Measurements from ENCODE around the gene GATB.

Gene GATB

DNA sequence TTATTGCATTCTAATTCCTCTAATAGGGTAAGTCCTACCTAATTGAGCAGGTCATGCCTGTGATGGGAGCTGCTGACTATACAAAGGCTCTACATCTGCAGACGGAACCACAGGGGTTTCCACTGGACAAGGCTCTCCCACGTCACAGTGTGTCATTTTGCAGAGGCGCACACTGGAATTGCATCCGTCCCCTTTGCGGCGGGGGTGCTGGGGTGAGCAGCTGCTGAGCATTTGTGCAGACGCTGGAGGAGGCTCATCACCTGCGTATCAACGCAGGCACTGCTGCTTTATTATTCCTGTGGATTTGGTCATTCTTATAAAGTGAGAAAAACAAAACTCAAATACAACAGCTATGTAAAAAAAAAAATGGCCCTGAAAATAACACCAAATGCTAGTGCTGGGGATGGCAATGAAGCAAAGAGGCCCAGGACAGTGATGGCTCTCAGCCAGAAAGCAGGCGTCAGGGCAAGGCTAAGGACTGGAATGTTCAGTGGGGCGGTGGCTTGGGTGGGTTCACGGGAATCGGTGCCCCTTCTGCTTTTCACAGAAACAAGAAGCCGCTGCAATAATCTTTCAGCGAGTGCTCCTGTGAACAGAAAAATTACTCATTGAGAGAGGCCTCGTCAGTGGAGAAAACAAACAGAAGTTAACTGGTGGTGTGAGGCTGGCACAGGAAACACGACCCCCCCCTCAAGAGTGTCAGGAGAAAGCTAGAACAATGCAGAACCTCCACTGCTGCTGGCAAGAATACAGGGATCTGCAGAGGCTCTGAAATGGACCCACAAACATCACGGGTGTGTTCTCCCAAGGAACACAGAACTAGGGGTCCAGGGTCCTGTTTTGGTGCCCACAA is 67.8 kb downstream of the GATB start:
- no peak for DNase-seq

DNA sequence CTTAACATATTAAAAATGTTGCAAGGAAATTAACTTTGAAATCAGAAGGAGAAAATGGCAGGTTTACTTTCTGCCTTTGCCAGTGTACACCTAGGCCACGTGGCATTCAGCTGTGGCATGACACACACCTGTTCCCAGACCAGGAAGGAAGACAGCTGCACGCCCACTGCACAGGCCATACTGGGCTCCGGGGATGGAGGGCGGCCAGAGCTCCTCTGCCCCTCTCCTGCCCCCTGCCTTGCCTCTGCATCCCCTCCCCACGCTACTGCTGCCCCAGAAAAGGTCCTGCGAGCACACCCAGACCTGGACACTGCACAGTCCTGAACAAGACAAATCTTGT is 68.4 kb downstream of the GATB start:
- no peak for DNase-seq

DNA sequence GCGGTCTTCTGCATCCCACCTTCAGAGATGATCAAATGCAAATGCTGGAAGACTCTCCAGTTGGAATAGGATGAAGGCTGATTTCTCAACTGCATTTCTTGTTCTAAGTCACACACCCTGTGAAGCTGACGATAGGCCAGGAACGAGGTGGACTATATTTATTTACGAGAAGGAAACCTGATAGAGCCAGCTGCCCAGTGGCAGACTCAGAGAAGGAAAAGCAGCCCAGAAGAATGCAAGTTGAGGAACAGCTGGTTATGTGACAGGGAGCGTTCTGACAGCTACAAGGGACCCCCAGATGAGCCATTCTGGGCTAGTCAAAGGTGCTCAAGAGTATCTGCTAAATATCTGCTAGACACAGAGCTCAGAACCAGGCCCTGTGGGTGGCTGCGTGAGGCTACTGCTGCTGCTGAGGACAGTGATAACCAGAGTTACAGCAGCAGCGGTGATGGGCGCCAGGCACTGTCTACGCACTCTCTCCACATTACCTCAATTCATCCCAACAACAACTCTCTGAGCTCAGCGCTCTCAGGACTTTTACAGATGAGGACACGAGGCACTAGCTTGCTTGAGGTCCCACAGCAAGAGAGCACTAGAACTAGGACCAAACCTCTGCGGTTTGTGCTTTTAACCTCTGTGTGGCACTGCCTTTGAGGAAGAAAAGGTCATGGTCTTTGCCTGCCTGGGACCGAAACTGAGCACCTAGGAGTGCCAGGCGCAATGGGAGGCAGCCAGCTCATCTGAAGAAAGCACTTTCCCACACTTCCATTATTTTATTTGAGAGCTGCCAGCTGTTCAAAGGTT is 69.0 kb downstream of the GATB start:
- DNase-seq, result no peak

DNA sequence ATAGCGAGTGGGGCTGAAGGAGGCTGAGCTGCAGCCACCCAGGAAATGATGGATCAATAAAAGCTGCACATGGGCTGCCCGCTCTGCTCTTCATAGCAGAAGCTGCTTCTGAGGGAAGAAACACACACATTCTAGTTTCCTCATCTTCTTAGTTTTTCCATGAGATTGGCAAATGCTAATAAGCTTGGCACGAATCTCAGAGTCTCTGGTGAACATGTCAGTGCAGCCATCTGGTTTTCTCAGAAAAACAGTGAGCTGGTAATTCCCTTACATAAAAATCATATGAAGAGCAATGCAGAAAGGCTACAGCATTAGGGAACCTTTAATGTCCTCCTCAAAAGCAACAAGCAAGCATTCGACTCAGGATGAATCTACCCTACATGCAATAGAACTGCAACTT is 69.9 kb downstream of the GATB start:
- no peak for DNase-seq

DNA sequence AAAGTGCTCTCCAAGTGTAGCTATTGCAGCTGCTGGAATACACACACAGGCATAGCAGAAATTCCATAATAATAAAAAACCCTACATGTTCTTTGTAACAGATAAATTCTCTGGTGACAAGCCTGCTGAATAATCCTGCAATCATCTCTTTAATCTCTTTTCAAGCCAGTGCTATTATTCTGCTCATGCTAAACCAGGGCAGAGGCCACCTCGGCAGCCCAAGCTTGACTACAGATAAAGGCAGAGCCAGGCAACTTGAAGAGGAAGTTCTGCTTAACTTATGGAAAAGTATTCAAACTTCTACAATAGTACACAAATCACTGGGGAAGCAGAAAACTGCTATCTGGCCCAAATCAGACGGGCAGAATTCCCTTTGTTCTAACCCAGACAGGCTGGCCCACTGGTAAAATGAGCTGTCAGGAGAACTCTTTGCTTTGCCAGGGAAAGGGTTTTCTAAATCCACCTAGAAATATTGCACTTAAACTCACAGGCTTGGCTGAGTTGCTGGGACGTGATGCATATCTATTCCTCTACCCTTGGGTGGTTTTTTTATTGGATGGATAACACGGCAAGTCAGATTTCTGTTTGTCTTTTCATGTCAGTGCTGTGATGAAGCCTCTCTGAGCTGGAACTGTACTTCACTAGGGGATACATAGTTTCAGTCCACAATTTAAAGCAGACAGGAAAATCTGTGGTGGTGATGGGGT is 70.5 kb downstream of the GATB start:
- DNase-seq, result no peak

DNA sequence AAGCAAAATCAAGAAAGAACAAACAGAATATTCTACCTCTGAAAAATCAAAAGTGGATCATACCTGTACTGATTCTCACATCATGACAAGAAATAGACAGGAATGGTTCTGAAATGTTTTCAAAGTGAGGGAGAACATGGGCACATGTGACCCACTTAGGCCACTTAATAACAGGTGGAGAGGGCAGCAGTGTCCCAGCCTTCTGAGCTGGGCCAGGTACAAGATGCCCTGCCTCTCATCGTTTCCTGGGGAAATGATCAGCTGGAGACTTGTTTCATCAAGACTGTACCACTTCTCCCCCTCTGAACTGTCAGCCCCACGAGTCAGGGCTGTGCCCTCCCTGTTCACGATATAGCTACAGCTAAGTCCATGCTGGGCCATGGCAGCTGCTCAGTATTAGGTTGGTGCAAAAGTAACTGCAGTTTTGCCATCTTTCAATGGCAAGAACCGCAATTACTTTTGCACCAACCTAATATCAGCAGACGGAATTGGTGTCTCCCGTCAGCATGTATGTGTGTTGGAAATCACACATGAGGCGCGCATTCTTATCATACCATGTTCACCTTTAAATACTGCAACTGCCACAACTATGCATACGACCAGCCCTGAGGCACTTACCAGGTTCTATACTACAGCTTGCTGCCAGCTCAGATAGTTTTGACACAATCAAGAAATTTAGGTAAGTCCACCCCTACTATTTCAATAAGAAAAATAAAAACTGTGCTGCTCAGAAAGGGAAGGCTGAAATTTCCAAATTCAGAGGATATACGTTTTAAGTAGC is 71.4 kb downstream of the GATB start:
- DNase-seq, result no peak

DNA sequence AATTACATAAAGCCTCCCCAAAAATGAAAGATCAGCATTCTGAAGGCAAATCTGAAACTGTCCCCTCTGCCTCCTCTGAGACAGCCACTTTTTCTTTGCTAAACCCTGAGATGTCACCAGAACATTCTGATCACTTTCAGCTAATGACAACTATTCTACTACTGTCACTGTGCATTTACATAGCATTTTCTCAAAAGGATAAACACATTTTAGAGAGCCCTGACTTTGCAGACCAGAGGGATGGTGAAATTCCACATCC is 72.1 kb downstream of the GATB start:
- no peak for DNase-seq

DNA sequence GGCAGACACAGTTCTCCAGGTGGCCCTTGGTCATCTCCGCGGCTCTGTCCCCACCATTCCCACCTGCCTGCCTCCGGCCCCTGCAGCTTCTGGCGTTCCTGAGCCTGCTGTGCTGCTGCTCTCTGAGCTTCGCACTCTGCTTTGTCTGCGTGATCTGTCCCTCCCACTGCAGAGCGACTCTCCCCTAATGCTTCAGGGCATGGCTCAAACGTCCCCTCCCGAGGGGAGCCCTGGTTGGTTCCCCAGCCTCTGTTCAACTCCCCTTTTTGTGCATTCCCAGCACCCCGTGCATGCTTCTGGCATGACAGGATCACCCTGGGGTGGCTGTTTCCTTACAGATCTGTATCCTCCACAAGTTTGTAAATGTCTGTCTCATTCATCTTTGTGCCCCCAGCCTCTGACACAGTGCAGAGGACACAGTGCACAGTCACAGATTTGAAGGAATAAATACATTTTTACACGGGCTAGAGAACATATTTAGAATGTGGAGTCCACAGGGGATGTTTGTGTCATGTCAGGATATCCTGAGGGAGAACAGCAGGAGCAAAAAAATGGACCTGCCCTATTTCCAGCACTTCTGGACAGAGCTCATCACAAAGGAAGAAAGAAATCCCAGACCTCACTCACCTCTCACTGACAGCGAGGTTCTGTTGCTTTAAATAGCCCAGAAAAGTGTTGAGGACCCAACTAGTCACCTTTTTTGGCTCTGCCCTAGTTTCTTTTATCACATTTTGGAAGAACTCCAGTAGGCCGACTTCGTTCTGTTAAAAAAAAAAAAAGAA is 72.6 kb downstream of the GATB start:
- DNase-seq, result no peak

DNA sequence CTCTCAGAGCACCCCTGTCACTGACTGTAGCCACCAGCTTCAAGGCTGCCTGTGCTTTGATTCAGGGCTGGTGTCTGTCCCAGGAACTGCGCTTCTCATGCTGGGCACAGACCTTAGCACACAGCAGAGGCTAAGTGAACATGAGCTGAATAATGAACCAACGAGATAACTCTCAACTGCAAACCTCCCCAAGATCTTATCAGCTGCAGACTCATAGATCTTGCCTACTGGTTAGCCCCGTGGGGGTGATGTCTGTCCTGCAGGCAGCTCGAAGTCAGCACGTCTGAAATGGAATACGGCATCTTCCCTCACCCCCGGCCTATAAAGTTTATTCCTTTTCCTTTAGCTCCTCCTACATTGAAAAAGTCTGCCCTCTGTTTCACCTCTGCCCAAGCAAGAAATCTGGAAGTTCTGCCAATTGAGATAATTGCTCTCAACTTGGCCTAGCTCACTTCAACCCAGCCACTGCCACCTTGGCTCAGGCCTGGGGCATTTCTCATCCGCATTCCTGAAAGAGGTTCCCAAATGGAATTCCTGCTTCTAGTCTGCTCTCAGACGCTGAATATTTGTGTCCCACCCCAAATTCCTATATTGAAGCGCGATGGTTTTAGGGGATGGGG is 73.7 kb downstream of the GATB start:
- no peak for DNase-seq

DNA sequence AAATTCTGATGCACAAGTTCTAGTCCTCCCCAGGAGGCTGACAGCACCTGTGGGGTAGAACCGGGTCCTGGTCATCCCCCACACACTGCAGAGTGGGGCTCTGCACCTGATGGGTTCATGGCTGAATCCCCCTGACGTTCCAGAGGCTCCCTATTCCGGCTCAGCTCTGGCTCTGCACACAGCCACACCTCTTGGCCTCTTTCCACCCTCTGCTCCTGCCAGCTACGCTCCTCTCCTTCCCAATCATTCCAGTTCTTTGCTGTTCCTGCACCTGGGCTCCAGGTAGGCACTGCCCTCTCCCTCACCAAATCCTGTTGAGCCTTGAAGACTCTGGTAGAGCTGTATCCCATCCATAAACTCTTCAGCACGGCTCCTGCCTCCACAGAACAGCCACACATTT is 75.5 kb downstream of the GATB start:
- DNase-seq, result no peak

DNA sequence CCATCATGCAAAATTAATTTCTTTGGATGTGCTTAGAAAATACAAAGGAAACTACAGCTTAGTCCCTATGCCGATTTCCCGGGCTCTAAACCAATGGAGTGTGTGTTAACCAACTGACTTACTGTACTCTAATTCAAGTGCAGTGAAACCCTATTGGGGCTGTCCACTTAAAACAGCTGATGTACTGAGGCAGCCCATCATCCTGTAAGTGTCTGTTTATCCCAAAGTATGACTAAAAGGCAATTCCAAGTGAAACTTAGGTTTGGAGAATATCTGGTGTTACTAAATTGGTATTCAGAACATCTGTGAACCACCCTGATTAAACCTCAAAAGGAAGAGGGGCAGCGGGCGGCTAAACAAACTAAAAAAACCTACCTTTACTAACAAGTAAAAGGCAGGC is 79.7 kb downstream of the GATB start:
- no peak for DNase-seq

DNA sequence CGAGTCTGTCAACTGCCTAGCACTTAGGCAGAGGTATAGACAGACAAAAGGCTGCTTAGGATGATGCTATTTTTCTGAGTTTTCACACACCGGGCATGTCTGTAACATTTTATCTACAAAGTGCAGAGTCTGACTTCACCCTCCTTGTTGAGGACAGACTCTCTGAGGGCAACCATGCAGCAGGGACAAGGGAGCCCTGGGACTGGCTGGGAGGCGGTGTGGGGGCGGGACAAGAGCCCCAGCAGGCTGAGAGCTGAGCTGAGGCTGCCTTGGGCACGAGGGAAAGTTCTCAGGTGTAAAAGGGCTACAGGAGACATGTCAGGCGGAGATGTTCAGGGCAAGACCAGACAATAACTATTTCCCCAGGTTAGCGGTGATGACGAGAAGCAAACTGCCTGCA is 81.6 kb downstream of the GATB start:
- DNase-seq, result no peak

DNA sequence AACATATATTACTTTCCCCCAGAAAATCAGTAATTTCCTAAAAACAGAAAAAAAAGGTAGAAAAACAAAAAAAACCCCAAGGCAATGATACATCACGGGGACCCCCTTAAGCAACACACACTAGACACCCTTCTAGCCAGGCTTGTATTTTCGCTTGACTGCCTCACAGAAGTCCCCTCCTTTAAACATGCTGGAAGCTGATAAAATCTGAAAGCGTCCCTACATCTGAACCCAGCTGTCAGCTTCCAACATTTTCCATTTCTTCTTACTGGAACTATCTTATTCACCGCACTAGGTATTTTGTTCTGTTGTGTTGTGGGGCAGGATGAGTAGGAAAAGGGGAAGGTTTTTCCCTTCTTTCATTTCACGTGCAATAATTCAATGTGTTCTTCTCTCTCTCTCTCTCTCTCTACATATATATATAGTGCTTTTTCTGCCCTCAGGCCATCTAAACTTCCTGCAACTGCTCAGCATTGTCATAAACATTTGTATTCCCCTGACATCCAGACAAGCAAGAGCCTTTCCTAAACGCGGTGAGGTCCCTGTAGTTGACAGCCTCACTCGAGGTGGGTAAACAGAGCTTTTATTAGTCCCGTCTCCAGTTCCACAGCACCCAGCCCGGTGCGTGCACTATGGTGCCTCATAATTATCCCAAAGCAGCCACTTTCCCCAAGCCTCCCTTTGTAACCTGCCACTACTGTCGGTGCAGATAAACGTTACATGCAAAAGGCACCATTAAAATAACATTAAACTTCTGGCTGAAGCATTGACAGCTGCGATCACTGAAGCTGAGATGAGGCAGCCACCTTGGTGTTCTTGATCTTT is 82.5 kb downstream of the GATB start:
- DNase-seq, result no peak

DNA sequence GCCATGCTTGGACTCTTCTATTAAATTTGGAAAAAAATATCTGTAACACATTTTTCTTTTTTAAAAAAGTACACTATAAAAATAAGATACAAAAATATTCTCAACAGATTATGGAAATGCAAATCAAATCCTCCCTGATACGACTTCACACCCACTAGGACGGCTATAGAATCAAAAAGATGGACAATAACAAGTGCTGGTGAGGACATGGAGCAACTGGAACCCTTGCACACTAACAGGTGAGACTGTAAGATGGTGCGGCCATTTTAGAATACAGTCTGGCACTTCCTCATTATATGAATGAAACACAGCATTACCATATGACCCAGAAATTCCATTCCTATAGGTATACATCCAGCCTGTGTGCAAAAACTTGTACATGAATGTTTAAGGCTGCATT is 83.6 kb downstream of the GATB start:
- DNase-seq, result no peak

DNA sequence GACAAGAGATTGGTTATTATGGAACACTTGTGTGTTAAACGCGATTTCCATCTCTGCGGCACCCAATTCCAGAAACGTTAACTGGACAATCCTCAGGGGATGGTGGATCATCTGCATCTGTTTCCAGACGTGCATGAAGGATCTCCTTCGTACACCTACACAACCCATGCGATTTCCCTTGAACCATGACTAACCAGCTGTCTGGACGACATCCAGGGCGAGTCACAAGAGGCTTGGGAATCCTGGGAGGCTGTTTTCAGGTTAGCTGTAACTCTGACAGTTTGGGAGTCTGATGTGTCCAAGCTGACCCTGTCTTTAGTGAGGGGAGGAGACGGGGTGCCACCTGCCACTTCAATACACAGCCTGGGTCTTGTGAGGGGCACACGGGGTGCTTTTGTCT is 84.5 kb downstream of the GATB start:
- no peak for DNase-seq

DNA sequence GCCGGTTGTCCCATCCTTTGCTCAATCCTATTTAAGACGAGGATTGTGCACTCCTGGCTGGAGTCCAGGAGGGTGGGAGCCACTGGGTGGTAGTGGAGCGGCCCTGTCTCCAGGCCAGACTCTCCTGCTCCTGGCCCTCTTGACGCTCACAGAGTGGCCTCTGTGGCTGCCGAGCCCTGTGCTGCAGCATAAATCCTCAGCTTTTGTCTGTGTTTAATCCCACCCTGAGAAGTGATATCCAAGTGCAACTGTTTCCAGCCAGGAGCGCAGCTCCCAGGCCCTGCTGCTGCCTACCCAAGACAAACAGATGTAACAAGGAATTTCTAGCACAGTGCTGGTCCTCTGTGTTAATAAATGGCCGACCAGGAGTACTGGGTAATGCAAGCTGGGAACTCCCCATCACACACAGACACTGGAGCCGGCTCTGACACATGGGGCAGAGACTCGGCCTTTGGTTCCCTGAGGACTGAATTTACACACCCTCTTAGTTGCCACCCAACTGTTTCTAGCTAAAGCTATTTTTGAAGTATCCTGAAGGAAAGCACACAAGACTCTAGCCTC is 85.3 kb downstream of the GATB start:
- DNase-seq, result no peak

DNA sequence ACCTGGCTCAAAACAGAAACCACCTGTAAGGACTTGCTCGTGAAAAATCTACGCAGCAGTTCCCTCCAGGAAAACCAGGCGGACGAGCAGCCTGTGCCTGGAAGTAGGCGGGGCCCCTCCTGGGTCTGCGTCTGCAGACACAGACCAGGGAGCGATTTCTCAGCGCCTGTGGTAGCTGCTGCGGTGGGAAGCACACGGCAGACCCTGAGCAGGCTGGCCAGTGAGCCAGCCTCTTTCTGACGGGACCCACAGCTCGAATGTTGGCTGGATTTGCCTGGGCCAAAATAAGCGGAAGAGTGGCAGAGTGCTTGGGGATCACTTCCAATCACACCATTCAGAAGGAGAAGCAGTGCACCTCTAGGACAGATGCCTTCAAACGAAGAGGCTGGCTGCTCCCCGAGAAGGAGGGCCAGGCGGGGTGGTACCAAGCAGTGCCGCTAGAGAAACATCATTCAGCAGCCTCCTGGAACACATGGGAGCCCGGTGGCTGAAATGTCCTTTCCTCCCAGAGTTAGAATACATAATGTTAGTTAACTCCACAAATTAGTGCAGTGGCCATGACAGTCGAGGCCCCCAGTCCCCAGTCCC is 85.9 kb downstream of the GATB start:
- DNase-seq, result no peak

DNA sequence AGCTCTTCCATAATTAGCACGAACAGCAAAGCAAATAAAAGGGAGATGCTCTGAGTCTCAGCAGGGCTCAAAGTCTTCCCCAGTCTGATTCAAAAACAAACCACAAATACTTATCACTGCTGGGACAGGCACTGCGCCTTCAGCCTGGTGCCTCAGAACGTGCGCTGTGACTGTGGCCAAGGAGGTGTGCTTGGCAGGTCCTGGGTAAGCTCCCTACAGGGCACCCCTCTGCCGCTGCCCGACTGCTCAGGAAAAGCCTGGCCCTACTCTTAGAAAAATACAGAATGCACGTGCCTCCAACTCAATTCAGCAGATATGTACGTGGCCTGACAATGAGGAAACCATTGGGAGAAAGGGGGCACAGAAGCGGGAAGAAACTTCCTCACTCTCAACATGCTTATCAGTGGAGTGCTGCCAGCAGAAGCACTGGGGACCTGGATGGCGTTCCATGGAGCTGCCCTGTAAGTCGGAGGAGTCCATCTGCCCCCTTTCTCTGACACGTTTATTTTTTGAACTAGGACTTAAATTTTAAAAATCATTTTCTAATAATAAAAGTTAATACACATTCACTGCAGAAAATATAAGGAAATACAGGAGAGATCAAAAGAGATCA is 86.8 kb downstream of the GATB start:
- DNase-seq, result no peak

DNA sequence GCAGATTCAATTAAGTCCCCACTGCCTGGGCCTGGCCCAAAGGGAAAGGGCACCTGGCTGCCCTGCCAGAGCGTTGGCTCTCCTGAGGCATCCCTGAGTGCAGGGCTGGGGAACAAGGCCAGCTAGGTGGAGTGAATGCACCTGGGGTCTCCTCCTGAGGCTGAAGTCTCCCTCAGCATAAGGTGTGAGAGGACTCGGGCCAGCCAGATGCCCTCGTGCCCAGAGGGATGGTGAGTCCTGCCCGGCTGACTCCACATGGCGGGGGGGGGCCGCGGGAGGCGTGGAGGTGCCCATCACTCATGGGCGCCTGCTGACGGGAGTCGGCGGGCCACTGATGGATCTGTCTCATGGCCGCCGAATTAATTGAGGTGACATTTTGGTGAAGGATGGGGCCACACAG is 87.8 kb downstream of the GATB start:
- no peak for DNase-seq

DNA sequence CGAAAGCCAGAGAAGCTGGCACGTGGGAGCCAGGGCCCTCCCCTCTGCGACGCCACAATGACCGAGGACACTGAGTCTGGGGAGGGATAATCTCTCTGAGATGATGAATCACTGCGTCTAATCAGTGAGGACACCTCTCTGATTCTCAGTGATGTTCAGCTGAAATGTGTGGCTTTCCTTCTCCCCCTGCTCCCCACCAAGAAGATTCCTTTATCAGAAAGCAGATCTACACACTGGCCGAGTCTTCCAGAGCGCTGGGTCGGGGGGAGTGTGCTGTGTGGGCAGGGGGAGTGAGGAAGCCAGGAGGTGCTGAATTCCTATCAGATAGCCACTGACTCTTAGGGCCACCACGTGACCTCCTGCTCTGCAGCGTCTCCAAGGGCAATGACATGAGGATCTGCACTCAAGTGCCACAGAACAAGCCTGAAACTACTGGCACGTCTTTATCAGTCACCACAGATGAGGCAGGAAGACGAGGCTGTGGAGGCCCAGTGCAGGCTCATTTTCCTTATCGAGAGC is 89.2 kb downstream of the GATB start:
- no peak for DNase-seq

All from CD4-positive, alpha-beta T cell treated with Interleukin-21 for 1 hour (primary cell).